Measurements from ENCODE around the gene CDC16.

CDC16 gene

DNA sequence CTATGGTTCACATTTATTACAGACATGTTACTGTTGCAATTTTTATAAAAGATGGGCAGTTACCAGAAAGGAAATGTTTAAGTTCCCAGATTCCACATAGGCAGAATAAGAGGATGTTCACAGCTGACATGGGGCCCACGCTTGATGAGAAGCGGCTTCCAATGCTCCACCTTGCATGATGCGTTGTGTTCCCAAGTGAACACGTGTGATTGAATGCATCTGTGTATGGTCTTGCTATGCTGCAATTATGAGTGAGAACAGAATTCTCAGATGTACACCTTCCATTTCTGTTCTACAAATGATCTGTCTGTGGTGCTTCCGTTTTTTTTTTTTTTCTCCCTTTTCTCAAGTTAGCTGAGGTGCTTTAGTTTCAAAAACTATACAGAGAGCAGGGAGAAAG, 62.2 kb downstream of the CDC16 start:
- DNase-seq (ENCODE audit: low read depth in 1 of 2, low spot score in 1 of 2), result no peak

DNA sequence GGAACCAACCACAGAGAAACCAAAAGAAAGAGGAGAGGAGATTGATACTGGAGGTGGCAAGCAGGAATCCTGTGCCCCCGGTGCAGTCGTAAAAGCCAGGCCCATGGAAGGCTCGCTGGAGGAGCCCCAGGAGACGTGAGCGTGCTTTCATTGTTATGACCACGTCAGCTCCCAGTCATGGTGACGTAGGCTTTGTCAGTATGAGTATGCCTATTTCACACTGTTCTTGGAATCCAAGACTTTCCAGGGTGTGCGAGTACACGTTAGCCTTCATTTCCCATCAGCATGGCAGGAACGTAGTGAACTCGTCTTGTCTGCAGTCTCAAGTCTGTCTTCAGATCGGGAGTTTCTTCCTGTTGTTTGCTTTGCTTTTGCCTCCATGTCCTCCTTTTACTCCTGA, 64.2 kb downstream of the CDC16 start:
- DNase-seq (ENCODE audit: low read depth in 1 of 2, low spot score in 1 of 2), result no peak

DNA sequence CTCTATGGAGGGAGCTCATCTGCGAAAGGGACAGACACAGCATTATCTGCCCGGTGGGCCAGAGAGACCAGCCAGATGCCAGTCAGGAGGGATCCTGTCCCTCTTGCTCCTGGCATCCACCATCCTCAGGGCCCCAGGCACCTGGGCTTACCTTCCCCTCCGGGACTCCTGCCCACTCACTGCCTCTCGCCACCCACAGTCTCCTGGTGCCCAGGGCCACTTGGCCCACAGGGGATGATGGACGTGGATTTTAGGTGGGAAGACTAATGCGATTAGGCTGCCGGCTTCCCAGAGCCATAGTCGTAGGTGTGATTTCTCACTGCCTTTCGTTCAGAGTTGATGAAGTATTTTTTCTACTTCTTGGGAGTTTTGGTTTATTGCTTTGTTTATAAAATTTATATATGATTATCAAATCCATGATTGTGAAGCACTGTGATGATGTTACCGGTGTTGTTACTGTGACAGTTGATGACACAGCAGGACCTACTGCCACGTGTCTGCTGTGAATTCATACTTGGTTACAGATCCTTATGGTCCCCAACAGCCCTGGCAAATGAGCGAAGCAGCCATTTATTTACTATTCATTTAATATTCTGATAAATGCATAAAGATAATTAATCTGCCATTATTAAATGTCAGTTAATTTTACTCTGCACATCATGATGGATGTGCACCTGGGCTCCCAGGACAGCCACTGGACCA, 65.1 kb downstream of the CDC16 start:
- DNase-seq (ENCODE audit: low read depth in 1 of 2, low spot score in 1 of 2), result no peak

DNA sequence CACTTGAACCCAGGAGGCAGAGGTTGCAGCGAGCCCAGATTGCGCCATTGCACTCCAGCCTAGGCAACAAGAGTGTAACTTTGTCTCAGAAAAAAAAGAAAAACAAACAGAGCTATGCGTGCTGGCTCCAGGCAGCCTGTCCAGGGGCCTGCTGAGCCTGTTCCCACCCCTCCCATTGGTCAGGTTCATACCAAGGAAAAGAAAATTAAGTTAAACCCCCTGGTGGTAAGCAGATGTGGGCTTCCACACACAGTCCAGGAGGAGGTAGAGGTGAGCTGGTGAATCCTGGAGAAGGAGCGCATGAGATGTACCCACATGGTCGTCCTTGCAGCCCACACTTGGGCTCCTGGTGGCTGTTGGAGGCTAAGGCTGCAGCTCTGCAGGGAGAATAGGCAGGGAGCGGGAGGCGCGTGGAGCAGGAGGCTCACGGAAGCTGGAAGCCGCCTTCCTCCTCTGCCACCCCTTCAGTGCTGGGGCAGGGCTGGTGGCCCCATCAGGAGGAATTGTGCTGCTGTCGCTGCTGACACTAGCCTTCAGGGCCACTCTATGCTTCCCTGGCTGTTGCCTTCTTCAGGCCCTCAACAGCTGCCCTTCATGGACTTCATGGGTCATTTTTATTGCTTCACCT, 69.1 kb downstream of the CDC16 start:
- DNase-seq (ENCODE audit: low read depth in 1 of 2, low spot score in 1 of 2), result no peak

DNA sequence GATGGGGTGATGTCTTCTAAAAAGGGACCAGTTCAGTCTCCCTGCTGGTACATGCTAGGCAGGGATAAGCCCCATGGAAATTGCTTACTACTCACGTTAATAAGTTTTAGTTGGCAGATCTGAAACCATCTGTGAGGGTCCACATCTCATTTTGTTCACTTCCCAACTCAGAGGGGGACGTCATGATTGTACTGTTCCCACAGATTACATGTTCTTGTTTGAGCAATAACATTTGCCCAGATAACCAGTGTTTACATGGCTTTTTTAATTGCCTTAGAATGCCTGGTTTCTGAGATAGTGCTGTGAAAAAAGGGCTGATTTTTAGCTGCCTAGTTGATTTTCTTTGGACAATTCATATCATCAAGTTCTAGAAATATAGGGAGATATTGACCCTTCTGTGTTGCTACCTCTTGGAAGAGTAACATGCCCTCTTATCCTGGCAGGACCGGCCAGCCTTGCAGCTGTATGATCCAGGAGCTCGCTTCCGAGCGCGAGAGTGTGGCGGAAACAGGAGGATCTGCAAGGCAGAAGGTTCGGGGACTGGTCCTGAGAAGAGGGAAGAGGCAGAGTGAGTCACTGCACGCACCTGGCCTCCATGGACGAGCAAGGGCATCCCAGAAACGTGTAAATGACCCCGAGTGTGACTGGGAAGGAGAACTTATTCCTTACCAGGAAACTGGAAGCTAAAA, 69.8 kb downstream of the CDC16 start:
- no peak for DNase-seq (ENCODE audit: low read depth in 1 of 2, low spot score in 1 of 2)

DNA sequence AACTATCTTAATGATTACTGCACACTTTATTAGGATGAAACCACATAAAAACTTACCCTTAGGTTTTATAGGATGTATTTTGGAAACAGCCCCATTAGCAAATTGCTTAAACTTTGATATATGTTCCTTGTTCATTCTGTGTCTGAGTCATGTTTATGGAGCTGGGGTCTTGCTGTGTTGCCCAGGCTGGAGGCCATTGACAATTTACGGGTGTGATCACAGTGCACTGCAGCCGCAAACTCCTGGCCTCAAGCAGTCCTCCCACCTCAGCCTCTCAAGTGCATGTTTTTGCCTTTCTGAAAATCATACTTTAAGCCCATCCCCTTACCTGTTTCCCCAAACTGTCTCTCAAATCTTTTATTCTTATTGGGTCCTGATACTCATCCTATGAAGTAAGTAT, 74.4 kb downstream of the CDC16 start:
- DNase-seq (ENCODE audit: low read depth in 1 of 2, low spot score in 1 of 2), result no peak

DNA sequence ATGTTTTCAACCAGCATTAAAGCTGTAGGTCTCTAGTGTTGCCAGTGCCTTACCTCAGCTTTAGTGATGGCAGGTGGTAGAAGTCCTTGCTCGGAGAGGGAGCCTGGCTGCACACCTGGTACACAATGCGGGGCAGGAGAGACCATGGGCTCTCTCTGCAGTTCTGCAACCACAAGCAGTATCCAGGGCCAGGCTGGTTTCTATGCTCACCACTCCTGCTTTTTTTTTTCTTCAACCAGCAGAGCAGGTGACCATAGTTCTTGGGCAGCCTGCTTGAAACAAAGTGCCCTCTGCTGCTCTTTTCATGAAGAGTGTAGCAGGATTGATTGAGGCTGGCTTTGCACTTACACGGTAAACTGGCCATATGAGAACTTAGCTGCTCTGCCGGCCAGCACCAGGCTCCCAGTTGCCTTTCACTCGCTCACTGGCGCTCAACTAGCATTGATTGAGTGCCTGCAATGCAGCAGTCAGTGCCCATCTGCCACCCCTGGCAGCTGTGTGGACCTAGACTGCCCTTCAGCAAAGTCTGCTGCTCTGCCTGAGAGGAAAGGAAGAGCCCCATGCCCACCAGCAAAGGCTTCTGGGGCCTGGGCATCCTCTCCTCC, 75.2 kb downstream of the CDC16 start:
- no peak for DNase-seq (ENCODE audit: low read depth in 1 of 2, low spot score in 1 of 2)

DNA sequence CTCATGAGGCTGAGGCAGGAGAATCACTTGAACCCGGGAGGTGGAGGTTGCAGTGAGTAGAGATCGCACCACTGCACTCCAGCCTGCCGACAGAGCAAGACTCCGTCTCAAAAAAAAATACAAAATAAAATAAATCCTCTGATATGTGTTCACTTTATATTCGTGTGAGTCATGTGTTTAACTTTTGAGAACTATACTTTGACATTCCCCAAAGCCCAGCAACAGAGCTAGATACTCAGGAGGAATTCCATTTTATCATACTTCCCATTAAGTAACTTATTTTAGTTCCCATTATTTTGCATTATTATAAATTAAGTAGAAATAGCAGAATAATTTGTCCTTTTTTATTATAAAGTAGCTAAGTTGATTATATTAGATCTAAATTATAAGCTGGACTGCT, 76.3 kb downstream of the CDC16 start:
- no peak for DNase-seq (ENCODE audit: low read depth in 1 of 2, low spot score in 1 of 2)

DNA sequence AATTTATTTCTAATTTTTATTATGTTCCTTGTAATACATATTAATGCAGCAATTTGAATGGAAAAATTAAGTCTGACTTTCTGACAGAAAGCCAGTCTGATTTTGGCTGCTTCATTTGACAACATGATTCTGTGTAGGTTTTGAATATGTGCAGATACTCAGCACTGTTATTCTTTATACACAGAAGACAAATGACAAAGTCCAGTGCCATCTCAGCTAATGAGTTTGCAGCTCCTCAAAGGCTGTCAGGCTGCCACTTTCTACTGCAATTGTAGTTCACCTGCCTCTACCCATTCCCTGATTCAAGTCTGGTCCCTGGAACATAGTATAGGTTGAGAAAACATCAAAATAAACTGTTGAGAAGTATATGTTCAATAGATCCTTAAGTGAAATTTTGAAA, 76.7 kb downstream of the CDC16 start:
- DNase-seq (ENCODE audit: low read depth in 1 of 2, low spot score in 1 of 2), result no peak

DNA sequence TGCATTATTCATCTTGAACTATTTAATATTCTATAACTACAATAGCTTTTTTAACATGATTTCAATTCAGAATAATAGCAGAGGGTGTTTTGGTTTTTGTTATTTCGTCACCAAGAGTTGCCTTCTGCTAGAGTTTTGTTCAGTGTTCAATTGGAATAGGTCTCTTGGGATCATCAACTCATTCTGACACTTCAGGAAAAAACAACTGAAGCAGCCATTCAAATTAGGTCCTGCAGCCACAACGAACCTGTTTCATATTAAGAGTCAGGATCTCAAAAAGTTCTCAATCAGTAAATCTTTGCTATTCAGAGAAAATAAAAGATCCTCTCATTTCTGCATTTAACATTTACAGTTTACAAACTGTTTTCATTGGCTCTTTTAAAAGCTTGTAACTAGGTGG, 77.2 kb downstream of the CDC16 start:
- no peak for DNase-seq (ENCODE audit: low read depth in 1 of 2, low spot score in 1 of 2)

DNA sequence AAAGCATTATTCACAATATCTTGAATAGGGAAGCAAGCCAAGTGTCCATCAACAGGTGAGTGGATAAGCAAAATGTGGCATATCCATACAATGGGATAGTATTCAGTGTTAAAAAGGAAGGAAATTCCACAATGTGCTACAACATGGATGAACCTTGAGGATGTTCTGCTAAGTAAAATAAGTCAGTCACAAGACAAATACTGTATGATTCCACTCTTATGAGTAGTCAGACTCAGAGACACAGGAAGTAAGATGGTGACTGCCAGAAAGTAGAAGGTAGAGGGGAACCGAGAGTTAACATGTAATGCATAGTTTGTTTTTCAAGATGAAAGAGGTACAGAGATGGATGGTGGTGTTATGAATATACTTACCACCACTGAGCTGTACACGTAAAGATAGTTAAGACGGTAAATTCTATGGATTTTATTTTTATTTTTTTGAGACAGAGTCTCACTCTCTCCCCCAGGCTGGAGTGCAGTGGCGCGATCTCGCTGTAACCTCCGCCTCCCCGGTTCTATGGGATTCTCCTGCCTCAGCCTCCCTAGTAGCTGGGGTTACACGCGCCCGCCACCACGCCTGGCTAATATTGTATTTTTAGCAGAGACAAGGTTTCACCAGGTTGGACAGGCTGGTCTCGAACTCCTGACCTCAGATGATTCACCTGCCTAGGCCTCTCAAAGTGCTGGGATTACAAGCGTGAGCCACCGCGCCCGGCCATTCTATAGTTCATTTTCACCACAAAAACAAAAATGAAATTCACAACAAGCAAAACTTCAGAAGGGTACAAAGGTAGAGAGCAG, 78.6 kb downstream of the CDC16 start:
- no peak for DNase-seq (ENCODE audit: low read depth in 1 of 2, low spot score in 1 of 2)

DNA sequence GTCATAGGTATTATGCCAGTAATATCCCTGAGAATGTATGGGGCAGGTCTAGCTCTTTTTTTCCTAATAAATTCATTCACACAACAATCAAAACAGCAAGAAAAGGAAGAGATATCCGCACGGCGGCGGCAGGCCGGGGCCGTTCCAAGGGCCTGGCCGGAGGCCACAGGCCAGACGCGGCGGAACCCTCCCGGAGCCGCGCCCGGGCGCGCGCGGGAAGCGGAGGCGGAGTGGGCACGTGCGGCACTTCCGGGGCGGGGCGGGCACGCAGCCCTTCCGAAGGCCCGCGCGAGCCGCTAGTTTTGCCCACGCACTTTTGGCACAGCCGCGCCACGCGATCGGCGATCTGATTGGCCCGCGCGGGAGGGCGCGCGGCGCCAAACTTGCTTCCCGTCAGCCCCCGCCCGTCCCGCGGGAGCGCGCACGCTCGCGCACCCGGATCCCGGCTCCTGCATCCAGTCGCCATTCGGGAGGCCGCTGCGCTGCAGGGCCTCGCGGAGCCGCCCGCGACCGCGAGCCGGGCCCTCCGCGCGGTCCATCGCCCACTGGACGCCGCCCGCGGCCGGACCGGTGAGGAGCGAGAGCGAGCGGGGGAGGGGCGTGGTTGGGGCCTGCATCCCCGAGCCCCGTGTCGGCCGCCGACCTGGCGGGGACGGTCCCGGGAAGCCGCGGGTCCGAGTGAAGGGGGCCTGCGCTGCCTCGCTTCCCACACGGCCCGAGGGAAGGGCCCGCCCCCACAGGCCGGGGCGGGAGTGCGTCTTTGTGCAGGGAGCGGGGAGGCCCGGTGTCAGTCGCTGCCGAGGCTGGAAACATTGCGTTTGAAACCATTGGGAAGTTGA, 79.6 kb downstream of the CDC16 start, which contains the start of gene CHAMP1:
TSS of gene CHAMP1 (plus strand) at position 430 of the 839 bp plus-strand sequence. CDS start 9,340 bp downstream, outside the sequence.
- peak; percentile 77 to 88 for DNase-seq (ENCODE audit: low read depth in 1 of 2, low spot score in 1 of 2)

DNA sequence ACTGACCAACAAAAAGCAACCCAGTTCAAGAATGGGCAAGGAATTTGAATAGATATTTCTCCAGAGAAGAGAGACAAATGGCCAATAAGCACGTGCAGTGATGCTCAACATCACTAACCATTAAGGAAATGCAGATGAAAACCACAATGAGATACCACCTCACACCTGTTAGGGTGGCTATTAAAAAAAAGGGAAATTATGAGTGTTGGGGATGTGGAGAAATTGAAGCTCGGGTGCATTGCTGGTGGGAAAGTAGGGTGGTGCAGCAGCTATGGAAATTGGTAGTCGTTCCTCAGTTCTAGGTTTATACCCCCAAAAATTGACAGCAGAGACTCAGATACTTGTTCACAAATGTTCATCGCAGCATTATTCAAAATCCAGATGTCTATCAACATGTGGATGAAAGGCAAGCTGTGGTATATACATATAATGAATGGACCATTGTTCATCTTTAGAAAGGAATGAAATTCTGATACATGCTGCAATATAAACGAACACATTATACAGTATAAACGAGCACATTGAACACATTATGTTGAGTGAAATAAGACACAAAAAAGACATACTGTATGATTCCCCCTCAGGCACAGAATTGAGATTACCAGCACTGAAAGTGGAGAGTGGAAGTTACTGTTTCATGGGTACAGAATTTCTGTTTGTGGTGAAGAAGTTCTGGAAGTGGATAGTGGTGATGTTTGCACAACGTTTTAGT, 80.5 kb downstream of the CDC16 start:
- no peak for DNase-seq (ENCODE audit: low read depth in 1 of 2, low spot score in 1 of 2)

DNA sequence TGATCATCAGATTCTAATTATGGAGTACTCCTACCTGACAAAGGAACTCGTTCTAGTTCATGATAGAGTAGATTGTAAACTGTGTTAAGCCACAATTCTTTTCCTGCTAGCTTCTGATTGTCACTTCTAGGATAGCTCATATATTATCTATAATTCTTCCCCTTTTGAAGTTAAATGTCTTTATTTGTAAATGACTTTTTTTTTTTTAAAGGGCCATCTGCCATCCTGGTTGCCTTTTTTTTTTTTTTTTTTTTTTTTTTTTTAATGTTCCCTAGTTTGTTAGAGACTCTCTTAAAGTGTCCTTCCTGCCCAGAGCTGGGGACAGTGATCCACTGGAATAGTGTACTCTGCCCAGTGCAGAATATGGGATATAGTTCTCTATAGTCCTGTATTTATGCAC, 83.9 kb downstream of the CDC16 start:
- no peak for DNase-seq (ENCODE audit: low read depth in 1 of 2, low spot score in 1 of 2)

DNA sequence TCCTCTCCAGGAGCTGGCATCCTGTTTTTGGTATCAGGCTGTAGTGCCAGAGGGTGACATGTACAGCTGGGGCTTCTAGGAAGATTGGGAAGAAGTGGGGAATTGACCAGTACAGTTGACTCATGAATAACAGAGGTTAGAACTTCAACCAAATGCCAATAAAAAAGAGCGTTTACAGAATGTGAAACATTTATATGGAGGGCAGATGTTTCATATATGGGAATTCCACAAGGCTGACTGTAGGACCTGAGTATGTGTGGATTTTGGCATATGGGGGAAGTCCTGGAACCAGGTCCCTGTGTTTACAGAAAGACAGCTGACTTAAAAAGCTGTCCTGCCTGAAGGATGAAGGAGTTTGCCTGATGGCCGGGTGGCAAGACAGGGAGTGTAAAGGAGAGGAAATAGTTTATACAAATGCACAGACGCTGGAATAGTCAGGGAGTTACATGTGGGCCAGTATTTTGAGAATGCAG, 84.8 kb downstream of the CDC16 start:
- DNase-seq (ENCODE audit: low read depth in 1 of 2, low spot score in 1 of 2), result no peak

DNA sequence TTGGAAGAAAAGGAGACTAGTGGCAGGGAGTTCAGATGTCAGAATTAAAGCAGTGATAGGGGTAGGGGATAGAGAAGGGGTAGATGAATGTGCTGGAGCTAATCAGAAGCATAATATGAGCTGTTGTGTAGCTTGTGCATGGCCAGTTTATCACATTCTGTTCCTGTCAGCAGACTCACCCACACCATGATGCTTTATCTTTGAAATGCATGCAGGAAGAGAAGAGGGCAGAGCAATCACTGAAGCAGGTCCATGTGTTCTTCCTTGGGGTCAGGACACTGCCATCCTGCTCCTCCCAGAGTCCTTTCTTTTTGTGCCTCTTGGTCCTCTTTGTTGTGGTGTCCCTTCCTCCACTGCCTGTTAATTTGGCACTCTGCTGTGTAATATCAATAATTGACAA, 85.4 kb downstream of the CDC16 start:
- no peak for DNase-seq (ENCODE audit: low read depth in 1 of 2, low spot score in 1 of 2)

DNA sequence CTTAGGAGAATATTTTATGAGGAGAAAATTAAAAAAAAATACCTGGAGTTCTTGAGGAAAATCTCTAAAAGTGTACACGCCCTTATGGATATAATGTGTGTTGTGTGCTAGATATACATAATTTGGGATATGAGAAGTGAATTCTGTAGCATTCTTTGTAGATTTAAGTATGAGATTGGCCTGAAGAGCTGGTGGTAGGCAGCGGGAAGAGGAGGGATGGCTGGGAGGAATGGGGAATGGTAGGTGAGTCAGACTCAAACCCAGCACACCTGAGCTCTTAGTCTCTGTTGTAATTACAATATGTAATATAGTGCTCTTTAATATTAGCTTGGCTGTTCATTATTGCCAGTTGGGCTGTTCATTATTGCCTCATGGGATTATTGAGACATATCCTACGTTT, 86.6 kb downstream of the CDC16 start:
- DNase-seq (ENCODE audit: low read depth in 1 of 2, low spot score in 1 of 2), result no peak

Measured in activated T-helper 1 cell treated with anti-CD3 and anti-CD28 coated beads, Interleukin-2, amount 50 U/mL, for 16 hours (primary cell).